Islet precursor cell (in vitro differentiated cells): ENCODE results near the gene RNF38.

ENCODE experiments used
- DNase-seq: peaks from one replicate; pipeline ENCODE4 v3.0.0-alpha.2; 2018

The RNF38 gene

GRCh38 chr9:36290996-36291395 is 109.1 kb downstream of the RNF38 start:
- DNase-seq = no peak

- DNase-seq = no peak
Measured at GRCh38 chr9:36289836-36290435, 110.1 kb downstream of the RNF38 start.

GRCh38 chr9:36288070-36288469 is 112.0 kb downstream of the RNF38 start:
- DNase-seq = no peak
